DMS 273 treated with DMSO at 0.1 percent for 48 hours (cell line): Measurements from ENCODE around the gene RYR3.

Source experiments
- DNase-seq: peaks from one replicate; lab custom pipeline; 2025; lab: John Stamatoyannopoulos, UW

Gene RYR3

GRCh38 chr15:33320017-33320416 is 9.2 kb downstream of the RYR3 start:
- DNase-seq, result no peak

GRCh38 chr15:33322091-33322490 is 11.3 kb downstream of the RYR3 start:
- no peak for DNase-seq

GRCh38 chr15:33324609-33325008 is 13.8 kb downstream of the RYR3 start:
- DNase-seq, result no peak

DNA sequence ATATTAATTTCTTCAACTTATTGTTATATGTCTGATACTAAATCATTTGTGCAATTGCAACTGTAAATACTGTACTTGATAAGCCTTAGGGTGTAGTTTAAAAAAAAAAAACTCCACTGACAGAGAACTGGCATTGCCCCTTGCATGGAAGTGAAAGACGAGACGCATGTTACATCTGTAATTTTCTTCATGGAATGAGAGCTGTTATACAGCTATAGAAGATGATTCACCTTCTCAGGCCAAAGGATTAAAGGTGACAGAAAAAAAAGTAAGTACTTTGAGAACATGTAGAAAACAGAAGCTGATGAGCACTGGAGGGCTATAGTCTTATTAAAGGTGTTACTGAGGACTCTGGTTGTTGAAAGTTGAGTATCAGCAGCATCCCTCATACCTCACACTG is 16.1 kb downstream of the RYR3 start:
- no peak for DNase-seq

DNA sequence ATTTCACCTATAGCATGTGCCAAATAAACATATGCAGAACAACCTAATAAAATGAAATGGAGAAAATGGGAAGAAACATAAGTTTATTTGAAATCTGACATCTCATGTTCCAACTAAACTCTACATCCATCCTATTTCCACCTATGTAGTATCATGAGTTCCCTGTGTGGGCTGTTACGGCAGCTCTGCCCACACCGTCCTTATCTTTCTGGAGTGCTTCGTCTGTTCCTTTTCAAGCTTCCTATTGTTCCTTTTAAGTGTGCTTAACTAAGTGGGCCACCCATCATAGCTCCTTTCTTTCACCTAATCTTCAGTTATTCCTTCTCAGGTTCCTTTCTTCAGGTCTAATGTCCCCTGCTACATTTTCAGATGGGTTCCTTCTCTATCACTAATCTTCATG is 17.3 kb downstream of the RYR3 start:
- DNase-seq, result no peak

DNA sequence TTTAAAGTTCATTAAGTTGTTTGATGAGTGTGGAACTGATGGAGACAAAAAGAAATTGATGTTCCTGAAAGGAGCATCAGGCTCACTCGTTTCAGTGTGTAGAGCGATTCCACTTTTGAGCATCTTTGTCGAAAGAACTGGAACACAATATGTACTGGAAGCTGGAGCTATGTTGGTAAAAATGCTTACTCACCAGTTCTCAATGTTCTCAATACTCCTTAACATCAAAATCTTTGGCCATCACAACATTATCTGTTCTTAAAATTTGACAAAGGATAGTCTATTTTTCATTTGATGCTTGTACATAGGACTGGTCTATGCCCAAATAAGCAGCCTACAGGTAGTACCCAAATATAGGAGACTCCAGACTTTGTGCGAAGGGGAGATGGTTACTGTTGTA is 18.7 kb downstream of the RYR3 start:
- no peak for DNase-seq

GRCh38 chr15:33330931-33331330 is 20.2 kb downstream of the RYR3 start:
- peak; percentile 100 for DNase-seq

GRCh38 chr15:33341953-33342352 is 31.2 kb downstream of the RYR3 start:
- DNase-seq, result peak; percentile 69

DNA sequence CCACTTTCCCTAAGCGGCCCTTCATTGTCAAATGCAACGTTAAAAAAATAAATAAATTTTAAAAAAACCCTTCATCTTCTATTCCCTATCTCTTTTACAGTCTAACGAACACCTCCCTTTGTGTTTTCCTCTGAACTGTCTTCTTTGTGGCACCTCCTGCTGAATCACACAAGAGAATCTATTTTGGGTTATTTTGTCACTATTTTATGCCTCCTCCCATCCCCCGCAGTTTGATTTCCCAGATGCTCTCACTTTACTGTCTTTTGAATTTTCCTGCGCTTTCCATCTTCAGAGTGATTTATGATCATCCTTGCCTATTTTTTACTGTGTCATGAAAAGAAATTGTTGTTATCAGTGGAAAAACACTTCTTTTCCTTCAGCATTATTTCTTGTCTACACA is 32.5 kb downstream of the RYR3 start:
- DNase-seq, result no peak

GRCh38 chr15:33344111-33344510 is 33.3 kb downstream of the RYR3 start:
- no peak for DNase-seq

- no peak for DNase-seq
These were observed 33.8 kb downstream of the RYR3 start for GRCh38 chr15:33344530-33344929.

DNA sequence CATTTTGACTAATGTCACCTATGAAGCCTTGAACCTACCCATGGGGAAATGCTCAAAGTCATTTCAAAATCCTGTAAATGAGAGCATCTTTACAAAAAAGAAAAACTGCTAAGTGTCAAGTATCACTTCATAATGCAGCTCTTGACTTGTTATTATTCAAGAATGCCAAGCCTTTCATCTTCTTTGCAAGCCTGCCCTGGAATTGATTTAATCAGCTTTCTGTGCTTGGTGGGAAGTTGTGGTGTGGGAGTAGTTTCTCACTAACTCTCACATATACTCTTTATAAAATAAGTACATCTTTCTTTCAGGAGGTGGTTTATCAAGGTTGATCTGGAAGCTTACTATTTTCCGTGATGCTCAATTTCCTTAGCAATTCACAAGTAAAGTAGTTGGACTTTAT is 43.6 kb downstream of the RYR3 start:
- DNase-seq, result no peak

- no peak for DNase-seq
These were observed 47.1 kb downstream of the RYR3 start for GRCh38 chr15:33357845-33358244.

DNA sequence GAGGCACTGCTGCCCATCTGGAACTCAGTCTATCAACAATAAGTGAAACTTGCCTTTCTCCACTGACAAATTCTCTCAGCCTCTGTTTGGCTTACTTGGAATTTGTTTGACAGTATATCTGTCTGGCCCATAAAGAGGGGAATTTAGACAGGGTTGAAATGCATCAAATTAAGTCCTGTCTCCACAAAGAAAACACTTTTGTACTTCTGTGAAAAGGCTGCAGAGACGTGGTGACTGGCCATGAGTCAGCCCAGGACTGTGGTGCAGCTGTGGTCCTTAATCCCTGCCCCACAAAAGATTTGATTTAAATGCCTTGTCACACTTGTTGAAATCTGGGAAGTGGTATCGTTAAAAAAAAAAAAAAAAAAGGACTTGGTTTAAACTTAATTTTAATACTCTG is 47.5 kb downstream of the RYR3 start:
- no peak for DNase-seq

DNA sequence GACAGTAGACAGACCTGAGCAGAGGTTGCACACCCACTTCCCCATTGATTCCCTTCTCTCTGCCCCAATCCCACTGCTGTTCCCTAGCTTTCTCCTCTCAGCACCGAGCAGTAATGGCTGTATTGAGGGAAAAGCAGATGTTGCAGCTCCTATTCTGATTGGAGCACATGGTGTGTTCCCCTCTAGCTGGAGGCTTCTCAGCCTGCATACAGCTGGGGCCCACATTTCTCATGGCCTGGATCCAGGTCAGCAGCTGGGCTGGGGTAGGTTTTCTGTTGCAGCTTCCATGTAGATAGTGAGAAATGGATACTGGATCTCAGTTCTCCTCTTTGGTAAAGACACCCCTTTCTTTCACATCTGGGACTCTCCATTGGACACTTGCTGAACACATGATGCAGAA is 50.1 kb downstream of the RYR3 start:
- DNase-seq, result no peak

DNA sequence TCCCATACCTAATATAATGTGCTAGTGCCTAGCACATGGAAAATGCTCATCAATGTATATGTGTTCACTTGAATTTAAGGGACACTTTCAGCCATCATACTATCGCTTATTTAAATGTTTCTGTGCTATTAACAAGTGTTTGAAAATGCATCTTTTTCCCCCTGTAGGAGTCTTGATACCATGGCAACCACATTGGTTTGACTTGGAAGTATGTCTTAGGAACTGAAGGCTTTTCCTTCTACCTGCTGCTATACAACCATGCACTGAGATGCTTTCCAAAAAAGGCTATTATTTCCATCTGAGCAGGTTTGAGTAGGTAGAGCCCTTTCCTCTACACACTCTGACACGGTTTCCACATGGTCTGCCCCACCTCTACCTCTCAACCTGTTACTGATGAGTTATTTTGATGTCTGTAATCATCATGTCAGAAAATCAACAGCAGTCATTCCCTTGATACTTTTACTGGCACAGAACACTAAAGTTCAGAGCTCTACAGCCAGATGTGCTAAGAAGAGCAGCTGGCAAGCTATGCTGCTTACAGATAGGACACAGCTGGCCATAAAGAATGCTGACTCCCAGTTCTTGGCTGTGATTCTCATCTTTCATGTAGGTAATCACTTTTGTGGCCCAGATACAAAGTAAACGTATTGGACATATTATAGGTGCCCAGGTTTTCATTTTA is 59.3 kb downstream of the RYR3 start:
- no peak for DNase-seq

GRCh38 chr15:33370623-33371020 is 59.9 kb downstream of the RYR3 start:
- no peak for DNase-seq

DNA sequence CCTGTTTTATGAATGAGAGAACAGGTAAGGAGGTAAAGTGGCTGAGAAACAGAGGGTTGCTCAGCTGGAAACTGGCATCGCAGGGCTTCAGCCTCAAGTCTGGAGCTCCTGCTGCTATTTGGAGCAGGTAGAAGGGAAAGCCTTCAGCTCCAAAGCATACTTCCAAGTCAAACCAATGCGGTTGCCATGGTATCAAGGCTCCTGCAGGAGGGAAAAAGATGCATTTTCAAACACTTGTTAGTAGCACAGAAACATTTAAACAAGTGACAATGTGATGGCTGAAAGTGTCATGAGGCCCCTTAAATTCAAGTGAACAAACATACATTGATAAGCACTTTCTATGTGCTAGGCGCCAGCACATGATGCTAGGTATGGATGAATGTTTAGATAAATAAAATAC is 60.4 kb downstream of the RYR3 start:
- DNase-seq, result no peak

- DNase-seq, result no peak
These were observed 63.6 kb downstream of the RYR3 start for GRCh38 chr15:33374226-33374914.

GRCh38 chr15:33375236-33375635 is 64.5 kb downstream of the RYR3 start:
- DNase-seq, result no peak

- DNase-seq, result no peak
These were observed 66.4 kb downstream of the RYR3 start for GRCh38 chr15:33377204-33377603.

GRCh38 chr15:33378866-33379480 is 68.2 kb downstream of the RYR3 start:
- DNase-seq, result no peak

DNA sequence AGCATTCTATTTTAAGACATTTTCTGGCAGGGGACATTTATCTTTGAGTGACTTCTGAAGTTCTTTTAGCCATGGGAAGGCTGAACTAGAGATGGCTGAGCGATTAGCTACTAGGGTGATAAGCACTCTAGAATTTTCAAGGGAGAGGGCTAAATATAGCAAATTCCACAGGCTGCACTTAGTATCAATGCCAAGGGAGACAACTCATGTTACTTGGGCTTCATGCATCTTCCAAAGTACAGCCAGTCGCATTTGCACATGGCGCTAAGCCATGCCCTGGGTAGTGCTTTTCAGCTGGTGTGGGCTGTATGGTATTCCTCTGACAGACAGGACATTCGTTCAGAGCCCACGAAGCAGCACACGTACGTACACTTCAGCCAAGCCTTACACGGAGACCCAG is 69.6 kb downstream of the RYR3 start:
- no peak for DNase-seq

DNA sequence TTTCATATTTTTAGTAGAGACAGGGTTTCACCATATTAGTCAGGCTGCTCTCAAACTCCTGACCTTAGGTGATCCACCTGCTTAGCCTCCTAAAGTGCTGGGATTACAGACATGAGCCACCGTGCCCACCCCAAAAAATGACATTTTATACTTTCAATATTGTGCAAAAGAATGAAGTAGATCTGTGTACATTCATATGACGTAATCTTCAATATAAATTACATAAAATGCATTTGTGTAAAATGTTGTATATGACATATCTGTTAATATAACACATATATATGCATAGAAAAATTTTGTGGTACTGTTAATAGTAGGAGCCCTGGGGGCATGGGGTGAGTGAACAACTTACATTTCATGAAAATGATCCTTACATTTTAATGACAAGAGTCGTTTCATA is 71.7 kb downstream of the RYR3 start:
- DNase-seq, result no peak
